Epithelial cell of esophagus (primary cell): ENCODE data around the gene NUP85.
"Not testable (repeated sequence)": the region's sequence is repeated elsewhere in the genome, so short reads cannot be mapped to it uniquely, and the experiment has no call there.

ENCODE experiments used
- DNase-seq: peaks from one replicate; pipeline ENCODE4 v3.0.0; 2010; ENCODE audit warnings: low read depth
- H3K4me3 ChIP-seq: 2 replicates; pipeline ENCODE4 v1.5.1; 2011; ENCODE audit warnings: mild to moderate bottlenecking, low read length, control low read depth
- CTCF ChIP-seq: IDR thresholded peaks from 2 replicates; pipeline ENCODE4 v1.5.1; 2011; ENCODE audit warnings: low read depth, mild to moderate bottlenecking, low read length, control low read depth, inconsistent platforms; ENCODE audit not compliant: insufficient read depth; ENCODE audit errors: missing control alignments

The NUP85 gene

GRCh38 chr17:75272848-75273184 is 67.3 kb downstream of the NUP85 start:
- no peak for DNase-seq

GRCh38 chr17:75273977-75274708 is 68.7 kb downstream of the NUP85 start:
- no peak for TF ChIP-seq CTCF
- DNase-seq = peak; percentile 76
- H3K4me3 ChIP-seq = no peak overlapping the region

More at GRCh38 chr17:75272848-75273184, 67.3 kb downstream of the NUP85 start:
- H3K4me3 ChIP-seq = no peak overlapping the region
- no peak for TF ChIP-seq CTCF

- no peak for TF ChIP-seq CTCF
- peak; percentile 25 for DNase-seq
- no peak overlapping the region for H3K4me3 ChIP-seq
Measured at GRCh38 chr17:75277664-75278071, 72.2 kb downstream of the NUP85 start.

- not testable (repeated sequence) for H3K4me3 ChIP-seq, DNase-seq
Measured at GRCh38 chr17:75280189-75280588, 74.7 kb downstream of the NUP85 start.

GRCh38 chr17:75285123-75285522 is 79.6 kb downstream of the NUP85 start:
- no peak for TF ChIP-seq CTCF
- no peak overlapping the region for H3K4me3 ChIP-seq
- DNase-seq = no peak
